Measurements from ENCODE around the gene MAN2A2.
A peak's percentile ranks its signal among the peaks of the same experiment; 100 is the strongest.

The MAN2A2 gene

GRCh38 chr15:90953947-90954711 lies 51.0 kb downstream of the MAN2A2 start:
- TF ChIP-seq CREB5 (CRISPR knock-in tag; IDR thresholded peaks at IDR 0.05; ENCODE audit: low read depth) (no peak), TOX (CRISPR knock-in tag; IDR thresholded peaks at IDR 0.05; ENCODE audit: borderline replicate concordance) (no peak)
- ATAC-seq, result no peak

- TF ChIP-seq GLIS3 (CRISPR knock-in tag; IDR thresholded peaks at IDR 0.05), result 0 out of 2 replicates have a peak, but pooled peaks have one; percentile 70
- no peak for TF ChIP-seq ESRRG (CRISPR knock-in tag; IDR thresholded peaks at IDR 0.05)
- TF ChIP-seq POU6F1 (CRISPR knock-in tag; IDR thresholded peaks at IDR 0.05; ENCODE audit: borderline replicate concordance, low read depth), result 0 out of 2 replicates have a peak, but pooled peaks have one; percentile 24
- TF ChIP-seq BACH2 (CRISPR knock-in tag; IDR thresholded peaks at IDR 0.05; ENCODE audit: borderline replicate concordance), result no peak
- 0 out of 2 replicates have a peak, but pooled peaks have one; percentile 54 for TF ChIP-seq ZNF70 (CRISPR knock-in tag; IDR thresholded peaks at IDR 0.05)
- no peak for TF ChIP-seq CREB5 (CRISPR knock-in tag; IDR thresholded peaks at IDR 0.05; ENCODE audit: low read depth)
- TF ChIP-seq PPARA (CRISPR knock-in tag; IDR thresholded peaks at IDR 0.05; ENCODE audit: borderline replicate concordance), result no peak
- TF ChIP-seq SNAI2 (CRISPR knock-in tag; IDR thresholded peaks at IDR 0.05), result peak; percentile 19; the same call in 1 of the 2 replicates
- no peak for TF ChIP-seq ARNTL (CRISPR knock-in tag; IDR thresholded peaks at IDR 0.05; ENCODE audit: borderline replicate concordance, low read depth)
- TF ChIP-seq RARB (CRISPR knock-in tag; IDR thresholded peaks at IDR 0.05), result 0 out of 2 replicates have a peak, but pooled peaks have one; percentile 29
- no peak for TF ChIP-seq ZC3H10 (CRISPR knock-in tag; IDR thresholded peaks at IDR 0.05)
- no peak for TF ChIP-seq CSRNP3 (CRISPR knock-in tag; IDR thresholded peaks at IDR 0.05)
- TF ChIP-seq TSHZ2 (CRISPR knock-in tag; IDR thresholded peaks at IDR 0.05), result no peak
- TF ChIP-seq ZFP3 (CRISPR knock-in tag; IDR thresholded peaks at IDR 0.05), result peak; percentile 70; the same call in 1 of the 2 replicates
- peak; percentile 92 for ATAC-seq
Observed at GRCh38 chr15:90954712-90955623, 51.9 kb downstream of the MAN2A2 start, which contains the start of gene RCCD1. Gene RCCD1 (plus strand): TSS chr15:90954884. CDS start chr15:90956735, 1,851 bp downstream.

GRCh38 chr15:90955624-90956273 lies 52.6 kb downstream of the MAN2A2 start:
- no peak for ATAC-seq
- no peak for TF ChIP-seq TCF4 (CRISPR knock-in tag; IDR thresholded peaks at IDR 0.05; ENCODE audit: borderline replicate concordance)
- no peak for TF ChIP-seq ZFP30 (CRISPR knock-in tag; IDR thresholded peaks at IDR 0.05)
- no peak for TF ChIP-seq TOX (CRISPR knock-in tag; IDR thresholded peaks at IDR 0.05; ENCODE audit: borderline replicate concordance)
- no peak for TF ChIP-seq RARB (CRISPR knock-in tag; IDR thresholded peaks at IDR 0.05)
- no peak for TF ChIP-seq PATZ1 (CRISPR knock-in tag; IDR thresholded peaks at IDR 0.05; ENCODE audit: borderline replicate concordance)
- TF ChIP-seq ZNF70 (CRISPR knock-in tag; IDR thresholded peaks at IDR 0.05), result no peak
- TF ChIP-seq SNAI2 (CRISPR knock-in tag; IDR thresholded peaks at IDR 0.05), result no peak
- no peak for TF ChIP-seq PPARA (CRISPR knock-in tag; IDR thresholded peaks at IDR 0.05; ENCODE audit: borderline replicate concordance)
- no peak for TF ChIP-seq CSDC2 (CRISPR knock-in tag; IDR thresholded peaks at IDR 0.05)
- no peak for TF ChIP-seq ESRRG (CRISPR knock-in tag; IDR thresholded peaks at IDR 0.05)
- no peak for TF ChIP-seq CREB5 (CRISPR knock-in tag; IDR thresholded peaks at IDR 0.05; ENCODE audit: low read depth)
- TF ChIP-seq ARNTL (CRISPR knock-in tag; IDR thresholded peaks at IDR 0.05; ENCODE audit: borderline replicate concordance, low read depth), result no peak
- TF ChIP-seq OSR1 (CRISPR knock-in tag; IDR thresholded peaks at IDR 0.05), result no peak
- no peak for TF ChIP-seq ZC3H10 (CRISPR knock-in tag; IDR thresholded peaks at IDR 0.05)
- TF ChIP-seq ISL1 (CRISPR knock-in tag; IDR thresholded peaks at IDR 0.05), result no peak

Data from SK-N-SH treated with all-trans-retinoic acid at 6 μM for 48 hours (cell line).